Liver (tissue), 9 donors: ENCODE results near the gene THSD4. TPM values are rescaled to one million over a fixed set of nuclear protein-coding genes. Genes with fewer than 3 reads are reported as not detected.

Experiments used
- DNase-seq: peaks from one replicate; pipeline ENCODE4 v3.0.0-alpha.2; 2017; ENCODE audit warnings: low spot score
- H3K27ac ChIP-seq, 2 donors: one replicate each; pipeline ENCODE4 v1.7.0; 2013; ENCODE audit warnings: inconsistent platforms in 2 of 2, low read length in 2 of 2, control low read depth in 1 of 2, low read depth in 1 of 2, mild to moderate bottlenecking in 1 of 2
- H3K27me3 ChIP-seq, 4 donors: one replicate each; pipeline versions ENCODE4 v1.6.1 to v1.7.0; 2013; ENCODE audit warnings: low read length in 3 of 4, inconsistent platforms in 1 of 4, mild to moderate bottlenecking in 1 of 4, moderate library complexity in 1 of 4; ENCODE audit not compliant: control insufficient read depth in 4 of 4, insufficient read depth in 4 of 4
- H3K36me3 ChIP-seq, 4 donors: one replicate each; pipeline versions ENCODE4 v1.6.1 to v1.7.0; 2013; ENCODE audit warnings: low read length in 3 of 4, mild to moderate bottlenecking in 3 of 4, low read depth in 1 of 4, moderate library complexity in 1 of 4; ENCODE audit not compliant: control insufficient read depth in 4 of 4, insufficient read depth in 3 of 4
- H3K4me1 ChIP-seq, 4 donors: one replicate each; pipeline versions ENCODE4 v1.6.1 to v1.7.0; 2013; ENCODE audit warnings: low read length in 3 of 4, mild to moderate bottlenecking in 3 of 4, moderate library complexity in 1 of 4; ENCODE audit not compliant: control insufficient read depth in 4 of 4, insufficient read depth in 4 of 4
- H3K4me3 ChIP-seq, 3 donors: one replicate each; pipeline versions ENCODE4 v1.6.1 to v1.7.0; 2013; ENCODE audit warnings: low read length in 3 of 3, control low read depth in 1 of 3, low read depth in 1 of 3, mild to moderate bottlenecking in 1 of 3
- H3K9ac ChIP-seq, 2 donors: one replicate each; pipeline ENCODE4 v1.7.0; 2013; ENCODE audit warnings: low read length in 2 of 2, mild to moderate bottlenecking in 2 of 2, moderate library complexity in 2 of 2, control low read depth in 1 of 2, low read depth in 1 of 2
- H3K9me3 ChIP-seq, 4 donors: one replicate each; pipeline versions ENCODE4 v1.6.1 to v1.7.0; 2013; ENCODE audit warnings: low read length in 3 of 4; ENCODE audit not compliant: control insufficient read depth in 4 of 4
- EGR1 ChIP-seq, 2 donors: IDR thresholded peaks; 2 replicates each; pipeline ENCODE4 v1.6.1; 2016 to 2018; ENCODE audit warnings: antibody characterized with exemption in 2 of 2, low read depth in 2 of 2
- FOXA1 ChIP-seq: IDR thresholded peaks from 2 replicates; pipeline ENCODE4 v1.6.1; 2016; ENCODE audit warnings: antibody characterized with exemption
- FOXA2 ChIP-seq: IDR thresholded peaks from 2 replicates; pipeline ENCODE4 v1.6.1; 2016; ENCODE audit warnings: antibody characterized with exemption
- GABPA ChIP-seq, 2 donors: IDR thresholded peaks in 1 of 2; conservative IDR thresholded peaks in 1 of 2; 2 replicates each; pipeline ENCODE4 v1.6.1; 2016; ENCODE audit warnings: antibody characterized with exemption in 2 of 2, mild to moderate bottlenecking in 1 of 2, moderate library complexity in 1 of 2
- HNF4A ChIP-seq, 2 donors: conservative IDR thresholded peaks; 2 replicates each; pipeline ENCODE4 v1.6.1; 2016; ENCODE audit warnings: antibody characterized with exemption in 2 of 2, mild to moderate bottlenecking in 2 of 2
- HNF4G ChIP-seq: IDR thresholded peaks from 2 replicates; pipeline ENCODE4 v1.6.1; 2016; ENCODE audit warnings: antibody characterized with exemption
- JUND ChIP-seq, 2 donors: IDR thresholded peaks; 2 replicates each; pipeline ENCODE4 v1.6.1; 2016; ENCODE audit warnings: antibody characterized with exemption in 2 of 2
- NR2F2 ChIP-seq: IDR thresholded peaks from 2 replicates; pipeline ENCODE4 v1.6.1; 2016; ENCODE audit warnings: antibody characterized with exemption
- RAD21 ChIP-seq, 2 donors: IDR thresholded peaks; 2 replicates each; pipeline ENCODE4 v1.6.1; 2016; ENCODE audit warnings: antibody characterized with exemption in 2 of 2, mild to moderate bottlenecking in 2 of 2
- SP1 ChIP-seq: IDR thresholded peaks from 2 replicates; pipeline ENCODE4 v1.6.1; 2018; ENCODE audit warnings: antibody characterized with exemption, mild to moderate bottlenecking
- WGBS: extraction: QIAGEN DNeasy Blood & Tissue Kit; methylation state at CpG from one replicate; pipeline ENCODE4 v1.1.7; 2013; 5-methylcytosine and 5-hydroxymethylcytosine counted together
- polyA plus RNA-seq, 2 donors: library from polyadenylated mRNA; stranded (reverse) in 1 of 2; unstranded in 1 of 2; fragments of 200-250 nt in 1 of 2; fragments of >200 nt in 1 of 2; fragmentation: Nextera tagmentation in 1 of 2; extraction: Ambion mirVana in 1 of 2; gene quantifications; one replicate each; pipeline versions ENCODE4 v1.2.1 to v1.2.3, GENCODE V29; 2013 to 2015
- total RNA-seq, 2 donors: library from RNA; depleted of rRNA; stranded (reverse); fragments of >200 nt; gene quantifications; one replicate each; pipeline ENCODE4 v1.2.3, GENCODE V29; 2014
- TF ChIP-seq, protein P1 (sequence below): IDR thresholded peaks from 2 replicates; pipeline ENCODE4 v1.6.1; 2016; ENCODE audit warnings: antibody characterized with exemption
- TF ChIP-seq, protein P2 (sequence below): IDR thresholded peaks from 2 replicates; pipeline ENCODE4 v1.6.1; 2016; ENCODE audit warnings: antibody characterized with exemption
- TF ChIP-seq, protein P3 (sequence below): fragments of 150-350 bp; IDR thresholded peaks from 2 replicates; pipeline ENCODE4 v1.5.1; 2017; ENCODE audit warnings: improper control_type of control experiment, low read depth, low read length; ENCODE audit not compliant: missing input control
- TF ChIP-seq, protein P4 (sequence below): IDR thresholded peaks from 2 replicates; pipeline ENCODE4 v1.6.1; 2016; ENCODE audit warnings: antibody characterized with exemption, mild to moderate bottlenecking
- donor health status: healthy.
- donor health status: healthy.
- donor health status: healthy.
- donor health status: healthy.
- donor health status: healthy.

The THSD4 gene
- total and polyA plus RNA-seq, 4 donors, result 0.23 to 11.5 (median 1.9) TPM

DNA sequence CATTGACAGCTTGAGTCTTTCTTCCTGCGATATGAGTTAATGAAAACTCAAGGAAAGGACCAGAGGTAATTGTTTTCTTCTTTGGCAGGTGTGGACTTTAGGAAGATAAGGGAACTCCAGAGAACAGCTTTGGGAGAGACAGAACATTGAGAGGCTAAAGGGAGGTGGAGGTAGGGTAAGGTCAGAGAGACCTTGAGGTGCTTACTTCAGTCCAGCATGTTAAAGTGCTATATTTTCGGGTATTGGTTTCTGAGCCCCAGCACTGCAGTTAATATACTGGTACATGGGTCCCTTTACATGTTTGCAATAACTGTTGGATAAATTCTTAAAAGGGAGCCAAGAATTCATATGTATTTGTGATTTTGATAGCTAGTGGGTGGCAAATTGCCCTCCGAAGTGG, 322.1 kb downstream of the THSD4 start:
- Histone ChIP-seq H3K4me3 (no peak overlapping the region), H3K36me3 (no peaks in the 10 kb centered on the region), H3K27ac (no peak overlapping the region), H3K9ac (no peak overlapping the region), H3K27me3 (no peaks in the 10 kb centered on the region), H3K9me3 (no peaks in the 10 kb centered on the region), H3K4me1 (peaks cover 0 to 6% (median 0%) of the 10 kb centered on the region in 4 donors)
- no peak for TF ChIP-seq JUND (IDR thresholded peaks at IDR 0.05)
- TF ChIP-seq SP1, result no peak
- TF ChIP-seq FOXA1, result no peak
- TF ChIP-seq HNF4A (conservative IDR thresholded peaks at IDR 0.05), result no peak
- TF ChIP-seq, protein P1, sequence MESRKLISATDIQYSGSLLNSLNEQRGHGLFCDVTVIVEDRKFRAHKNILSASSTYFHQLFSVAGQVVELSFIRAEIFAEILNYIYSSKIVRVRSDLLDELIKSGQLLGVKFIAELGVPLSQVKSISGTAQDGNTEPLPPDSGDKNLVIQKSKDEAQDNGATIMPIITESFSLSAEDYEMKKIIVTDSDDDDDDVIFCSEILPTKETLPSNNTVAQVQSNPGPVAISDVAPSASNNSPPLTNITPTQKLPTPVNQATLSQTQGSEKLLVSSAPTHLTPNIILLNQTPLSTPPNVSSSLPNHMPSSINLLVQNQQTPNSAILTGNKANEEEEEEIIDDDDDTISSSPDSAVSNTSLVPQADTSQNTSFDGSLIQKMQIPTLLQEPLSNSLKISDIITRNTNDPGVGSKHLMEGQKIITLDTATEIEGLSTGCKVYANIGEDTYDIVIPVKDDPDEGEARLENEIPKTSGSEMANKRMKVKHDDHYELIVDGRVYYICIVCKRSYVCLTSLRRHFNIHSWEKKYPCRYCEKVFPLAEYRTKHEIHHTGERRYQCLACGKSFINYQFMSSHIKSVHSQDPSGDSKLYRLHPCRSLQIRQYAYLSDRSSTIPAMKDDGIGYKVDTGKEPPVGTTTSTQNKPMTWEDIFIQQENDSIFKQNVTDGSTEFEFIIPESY, result no peak
- TF ChIP-seq, protein P2, sequence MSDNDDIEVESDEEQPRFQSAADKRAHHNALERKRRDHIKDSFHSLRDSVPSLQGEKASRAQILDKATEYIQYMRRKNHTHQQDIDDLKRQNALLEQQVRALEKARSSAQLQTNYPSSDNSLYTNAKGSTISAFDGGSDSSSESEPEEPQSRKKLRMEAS, result no peak
- no peak for TF ChIP-seq NR2F2
- TF ChIP-seq FOXA2, result no peak
- TF ChIP-seq RAD21 (IDR thresholded peaks at IDR 0.05), result no peak
- TF ChIP-seq, protein P3, sequence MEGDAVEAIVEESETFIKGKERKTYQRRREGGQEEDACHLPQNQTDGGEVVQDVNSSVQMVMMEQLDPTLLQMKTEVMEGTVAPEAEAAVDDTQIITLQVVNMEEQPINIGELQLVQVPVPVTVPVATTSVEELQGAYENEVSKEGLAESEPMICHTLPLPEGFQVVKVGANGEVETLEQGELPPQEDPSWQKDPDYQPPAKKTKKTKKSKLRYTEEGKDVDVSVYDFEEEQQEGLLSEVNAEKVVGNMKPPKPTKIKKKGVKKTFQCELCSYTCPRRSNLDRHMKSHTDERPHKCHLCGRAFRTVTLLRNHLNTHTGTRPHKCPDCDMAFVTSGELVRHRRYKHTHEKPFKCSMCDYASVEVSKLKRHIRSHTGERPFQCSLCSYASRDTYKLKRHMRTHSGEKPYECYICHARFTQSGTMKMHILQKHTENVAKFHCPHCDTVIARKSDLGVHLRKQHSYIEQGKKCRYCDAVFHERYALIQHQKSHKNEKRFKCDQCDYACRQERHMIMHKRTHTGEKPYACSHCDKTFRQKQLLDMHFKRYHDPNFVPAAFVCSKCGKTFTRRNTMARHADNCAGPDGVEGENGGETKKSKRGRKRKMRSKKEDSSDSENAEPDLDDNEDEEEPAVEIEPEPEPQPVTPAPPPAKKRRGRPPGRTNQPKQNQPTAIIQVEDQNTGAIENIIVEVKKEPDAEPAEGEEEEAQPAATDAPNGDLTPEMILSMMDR, result no peak
- TF ChIP-seq, protein P4, sequence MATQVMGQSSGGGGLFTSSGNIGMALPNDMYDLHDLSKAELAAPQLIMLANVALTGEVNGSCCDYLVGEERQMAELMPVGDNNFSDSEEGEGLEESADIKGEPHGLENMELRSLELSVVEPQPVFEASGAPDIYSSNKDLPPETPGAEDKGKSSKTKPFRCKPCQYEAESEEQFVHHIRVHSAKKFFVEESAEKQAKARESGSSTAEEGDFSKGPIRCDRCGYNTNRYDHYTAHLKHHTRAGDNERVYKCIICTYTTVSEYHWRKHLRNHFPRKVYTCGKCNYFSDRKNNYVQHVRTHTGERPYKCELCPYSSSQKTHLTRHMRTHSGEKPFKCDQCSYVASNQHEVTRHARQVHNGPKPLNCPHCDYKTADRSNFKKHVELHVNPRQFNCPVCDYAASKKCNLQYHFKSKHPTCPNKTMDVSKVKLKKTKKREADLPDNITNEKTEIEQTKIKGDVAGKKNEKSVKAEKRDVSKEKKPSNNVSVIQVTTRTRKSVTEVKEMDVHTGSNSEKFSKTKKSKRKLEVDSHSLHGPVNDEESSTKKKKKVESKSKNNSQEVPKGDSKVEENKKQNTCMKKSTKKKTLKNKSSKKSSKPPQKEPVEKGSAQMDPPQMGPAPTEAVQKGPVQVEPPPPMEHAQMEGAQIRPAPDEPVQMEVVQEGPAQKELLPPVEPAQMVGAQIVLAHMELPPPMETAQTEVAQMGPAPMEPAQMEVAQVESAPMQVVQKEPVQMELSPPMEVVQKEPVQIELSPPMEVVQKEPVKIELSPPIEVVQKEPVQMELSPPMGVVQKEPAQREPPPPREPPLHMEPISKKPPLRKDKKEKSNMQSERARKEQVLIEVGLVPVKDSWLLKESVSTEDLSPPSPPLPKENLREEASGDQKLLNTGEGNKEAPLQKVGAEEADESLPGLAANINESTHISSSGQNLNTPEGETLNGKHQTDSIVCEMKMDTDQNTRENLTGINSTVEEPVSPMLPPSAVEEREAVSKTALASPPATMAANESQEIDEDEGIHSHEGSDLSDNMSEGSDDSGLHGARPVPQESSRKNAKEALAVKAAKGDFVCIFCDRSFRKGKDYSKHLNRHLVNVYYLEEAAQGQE, result no peak
- no peak for TF ChIP-seq EGR1 (IDR thresholded peaks at IDR 0.05; ENCODE audit: low read depth in 2 of 2)
- TF ChIP-seq GABPA (IDR thresholded peaks at IDR 0.05 in 1 of 2, conservative IDR thresholded peaks at IDR 0.05 in 1 of 2), result no peak
- DNase-seq, result no peak
- 66% methylated on average over 3 of the region's 3 CpGs for WGBS

DNA sequence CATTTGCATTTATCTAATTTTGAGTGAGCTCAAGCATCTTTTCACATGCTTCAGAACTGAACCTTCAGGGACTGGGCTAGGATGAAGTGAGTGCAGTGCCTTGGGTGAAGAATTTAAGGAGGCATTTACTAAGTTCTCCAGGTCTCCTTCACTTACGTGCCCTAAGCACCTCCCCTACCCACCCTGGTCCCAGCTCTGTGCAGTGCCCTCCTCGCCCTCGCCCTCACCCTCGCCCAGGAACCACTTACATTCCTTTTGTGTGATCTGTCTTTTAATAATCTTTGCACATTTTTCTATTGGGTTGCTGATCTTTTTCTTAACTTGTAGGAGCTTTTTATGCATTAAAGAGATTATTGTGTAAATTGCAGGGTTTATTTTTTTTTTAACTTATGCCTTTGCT, 322.6 kb downstream of the THSD4 start:
- no peak overlapping the region for H3K27ac ChIP-seq
- no peak for DNase-seq

More for the DNA sequence above, 322.6 kb downstream of the THSD4 start:
- Histone ChIP-seq H3K27me3 (no peaks in the 10 kb centered on the region), H3K9ac (no peak overlapping the region), H3K4me3 (no peak overlapping the region), H3K36me3 (no peaks in the 10 kb centered on the region), H3K4me1 (peaks cover 0 to 9% (median under 1%) of the 10 kb centered on the region in 4 donors), H3K9me3 (no peaks in the 10 kb centered on the region)
- TF ChIP-seq HNF4G (no peak), SP1 (no peak), JUND (IDR thresholded peaks at IDR 0.05) (no peak), HNF4A (conservative IDR thresholded peaks at IDR 0.05) (no peak), NR2F2 (no peak)
- TF ChIP-seq, protein P2, result no peak
- TF ChIP-seq, protein P3, result no peak
- TF ChIP-seq, protein P4, result no peak
- 89% methylated on average over 4 of the region's 4 CpGs for WGBS
